Measurements from ENCODE around the gene MAP1B. TPM values are rescaled to one million over a fixed set of nuclear protein-coding genes. Genes with fewer than 3 reads are reported as not detected.

The MAP1B gene
- polyA plus RNA-seq, 1 donor (not counting 4 experiments of a cell fraction or from before 2014, with no cell fraction given) = 3.3 TPM

DNA sequence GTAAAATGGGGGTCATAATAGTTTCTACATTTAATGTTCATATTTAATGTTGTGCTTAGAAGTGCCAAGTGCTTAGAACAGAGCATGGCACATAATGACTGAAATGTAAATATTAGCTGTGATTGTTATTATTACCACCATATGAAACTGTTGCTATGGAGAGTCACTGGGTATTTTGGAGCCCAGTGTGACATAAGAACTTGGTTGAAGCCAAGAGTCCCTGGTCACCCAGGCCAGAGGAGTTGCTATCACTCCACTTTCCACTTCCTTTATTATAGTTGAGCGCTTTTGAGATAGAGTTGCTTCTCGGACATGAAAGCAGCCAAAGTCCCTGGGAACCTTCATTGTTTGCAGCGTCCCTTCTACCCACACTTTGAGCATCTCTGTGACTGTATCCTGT is 77.1 kb downstream of the MAP1B start:
- no peaks in the 10 kb centered on the region for H3K79me2 ChIP-seq (ENCODE audit: control insufficient read depth, insufficient read depth, low read length)
- H3K9me1 ChIP-seq (ENCODE audit: control insufficient read depth, extremely low read depth, insufficient read depth, low read length) = no peaks in the 10 kb centered on the region
- no peaks in the 10 kb centered on the region for H4K20me1 ChIP-seq (ENCODE audit: control insufficient read depth, extremely low read depth, insufficient read depth, low read length)
- H3K36me3 ChIP-seq (ENCODE audit: control insufficient read depth in 2 of 2, extremely low read depth in 1 of 2, insufficient read depth in 2 of 2, low read length in 2 of 2) = peaks cover 0 to 2% of the 10 kb centered on the region in 2 experiments
- dilution Hi-C loops (cut with MboI; ENCODE audit: extremely low pct_ligation_motif_present, low sequenced_read_pairs) = no loop called here
- H3K27me3 ChIP-seq (ENCODE audit: control insufficient read depth, extremely low read depth, insufficient read depth, low read length) = no peaks in the 10 kb centered on the region
- H3K4me2 ChIP-seq (ENCODE audit: control insufficient read depth, extremely low read depth, insufficient read depth, low read depth, low read length) = no peak overlapping the region
- H3K4me1 ChIP-seq (ENCODE audit: control insufficient read depth, extremely low read depth, insufficient read depth, low read length) = peaks cover 22% of the 10 kb centered on the region
- no peak overlapping the region for H3K9ac ChIP-seq (ENCODE audit: control insufficient read depth, extremely low read depth, insufficient read depth, low read length)
- no peaks in the 10 kb centered on the region for H3K9me3 ChIP-seq (ENCODE audit: control insufficient read depth, low read depth, low read length)
- DNase-seq (ENCODE audit: low read depth, low spot score) (no peak), FAIRE-seq (no peak)
- no peak overlapping the region for H3K27ac ChIP-seq (ENCODE audit: control insufficient read depth, insufficient read depth, low read length)
- TF ChIP-seq, protein P1, sequence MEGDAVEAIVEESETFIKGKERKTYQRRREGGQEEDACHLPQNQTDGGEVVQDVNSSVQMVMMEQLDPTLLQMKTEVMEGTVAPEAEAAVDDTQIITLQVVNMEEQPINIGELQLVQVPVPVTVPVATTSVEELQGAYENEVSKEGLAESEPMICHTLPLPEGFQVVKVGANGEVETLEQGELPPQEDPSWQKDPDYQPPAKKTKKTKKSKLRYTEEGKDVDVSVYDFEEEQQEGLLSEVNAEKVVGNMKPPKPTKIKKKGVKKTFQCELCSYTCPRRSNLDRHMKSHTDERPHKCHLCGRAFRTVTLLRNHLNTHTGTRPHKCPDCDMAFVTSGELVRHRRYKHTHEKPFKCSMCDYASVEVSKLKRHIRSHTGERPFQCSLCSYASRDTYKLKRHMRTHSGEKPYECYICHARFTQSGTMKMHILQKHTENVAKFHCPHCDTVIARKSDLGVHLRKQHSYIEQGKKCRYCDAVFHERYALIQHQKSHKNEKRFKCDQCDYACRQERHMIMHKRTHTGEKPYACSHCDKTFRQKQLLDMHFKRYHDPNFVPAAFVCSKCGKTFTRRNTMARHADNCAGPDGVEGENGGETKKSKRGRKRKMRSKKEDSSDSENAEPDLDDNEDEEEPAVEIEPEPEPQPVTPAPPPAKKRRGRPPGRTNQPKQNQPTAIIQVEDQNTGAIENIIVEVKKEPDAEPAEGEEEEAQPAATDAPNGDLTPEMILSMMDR (optimal IDR thresholded peaks at IDR 0.05 in 1 of 3, IDR thresholded peaks at IDR 0.05 in 1 of 3, conservative IDR thresholded peaks at IDR 0.05 in 1 of 3; ENCODE audit: extremely low read depth in 1 of 3, insufficient read depth in 2 of 3, low read length in 3 of 3) = no peak
- TF ChIP-seq EZH2 (IDR thresholded peaks at IDR 0.05; ENCODE audit: low read length) = no peak
- no peak overlapping the region for H2AFZ ChIP-seq (ENCODE audit: control insufficient read depth, low read length)
- H3K4me3 ChIP-seq (ENCODE audit: control insufficient read depth in 2 of 3, extremely low read depth in 1 of 3, insufficient read depth in 2 of 3, low read depth in 1 of 3, low read length in 3 of 3) = no peak overlapping the region

DNA sequence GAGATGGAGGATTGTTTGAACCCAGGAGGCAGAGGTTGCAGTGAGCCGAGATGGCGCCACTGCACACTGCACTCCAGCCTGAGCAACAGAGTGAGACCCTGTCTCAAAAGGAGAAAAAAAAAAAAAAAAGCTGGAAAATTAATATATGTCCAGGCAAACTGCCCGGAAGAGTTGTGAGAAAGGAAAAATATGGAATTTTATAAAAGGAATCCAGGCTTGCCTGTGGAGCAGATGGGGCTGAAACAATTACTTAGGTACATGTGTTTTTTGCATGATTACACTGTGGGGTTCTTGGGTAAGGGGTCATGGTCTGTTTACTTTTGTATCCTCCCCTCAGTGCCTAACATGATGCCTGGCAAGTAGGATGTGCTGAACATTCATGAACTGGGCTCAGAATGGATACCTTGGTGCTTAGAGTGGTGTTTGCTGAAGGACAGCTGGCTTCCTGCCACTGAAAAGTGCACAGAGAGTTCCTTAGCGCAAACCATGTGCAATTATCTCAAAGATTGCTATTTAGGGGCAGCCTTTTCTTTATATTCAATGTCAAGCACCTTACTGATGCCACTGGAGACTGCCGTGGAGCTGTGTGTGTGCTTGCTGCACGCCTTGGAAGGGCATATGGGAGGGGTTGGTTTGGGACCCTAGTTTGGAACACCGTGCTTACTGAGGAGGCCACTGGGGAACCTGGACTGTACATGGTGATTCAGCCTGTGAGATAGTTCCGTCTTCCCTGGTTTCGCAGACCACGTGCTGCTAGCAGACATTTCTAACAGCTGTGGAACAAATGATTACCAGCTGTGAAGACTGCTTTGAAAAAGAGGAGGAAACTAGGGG is 78.4 kb downstream of the MAP1B start:
- no peaks in the 10 kb centered on the region for H3K9me3 ChIP-seq (ENCODE audit: control insufficient read depth, low read depth, low read length)
- H3K4me3 ChIP-seq (ENCODE audit: control insufficient read depth in 2 of 3, extremely low read depth in 1 of 3, insufficient read depth in 2 of 3, low read depth in 1 of 3, low read length in 3 of 3) = no peak overlapping the region
- peaks cover 15% of the 10 kb centered on the region for H3K4me1 ChIP-seq (ENCODE audit: control insufficient read depth, extremely low read depth, insufficient read depth, low read length)
- DNase-seq (ENCODE audit: low read depth, low spot score) (no peak), FAIRE-seq (no peak)
- no peak overlapping the region for H3K27ac ChIP-seq (ENCODE audit: control insufficient read depth, insufficient read depth, low read length)
- no peak overlapping the region for H3K9ac ChIP-seq (ENCODE audit: control insufficient read depth, extremely low read depth, insufficient read depth, low read length)
- no peaks in the 10 kb centered on the region for H3K79me2 ChIP-seq (ENCODE audit: control insufficient read depth, insufficient read depth, low read length)
- no peaks in the 10 kb centered on the region for H3K27me3 ChIP-seq (ENCODE audit: control insufficient read depth, extremely low read depth, insufficient read depth, low read length)
- H3K36me3 ChIP-seq (ENCODE audit: control insufficient read depth in 2 of 2, extremely low read depth in 1 of 2, insufficient read depth in 2 of 2, low read length in 2 of 2) = peaks cover 0 to 2% of the 10 kb centered on the region in 2 experiments
- H4K20me1 ChIP-seq (ENCODE audit: control insufficient read depth, extremely low read depth, insufficient read depth, low read length) = no peaks in the 10 kb centered on the region
- dilution Hi-C loops (cut with MboI; ENCODE audit: extremely low pct_ligation_motif_present, low sequenced_read_pairs) = no loop called here
- TF ChIP-seq EZH2 (IDR thresholded peaks at IDR 0.05; ENCODE audit: low read length) = no peak
- TF ChIP-seq, protein P1 (optimal IDR thresholded peaks at IDR 0.05 in 1 of 3, IDR thresholded peaks at IDR 0.05 in 1 of 3, conservative IDR thresholded peaks at IDR 0.05 in 1 of 3; ENCODE audit: extremely low read depth in 1 of 3, insufficient read depth in 2 of 3, low read length in 3 of 3) = no peak
- no peak overlapping the region for H2AFZ ChIP-seq (ENCODE audit: control insufficient read depth, low read length)
- no peak overlapping the region for H3K4me2 ChIP-seq (ENCODE audit: control insufficient read depth, extremely low read depth, insufficient read depth, low read depth, low read length)
- H3K9me1 ChIP-seq (ENCODE audit: control insufficient read depth, extremely low read depth, insufficient read depth, low read length) = no peaks in the 10 kb centered on the region
